ENCODE data around the gene KLHDC7B.

The KLHDC7B gene

DNA sequence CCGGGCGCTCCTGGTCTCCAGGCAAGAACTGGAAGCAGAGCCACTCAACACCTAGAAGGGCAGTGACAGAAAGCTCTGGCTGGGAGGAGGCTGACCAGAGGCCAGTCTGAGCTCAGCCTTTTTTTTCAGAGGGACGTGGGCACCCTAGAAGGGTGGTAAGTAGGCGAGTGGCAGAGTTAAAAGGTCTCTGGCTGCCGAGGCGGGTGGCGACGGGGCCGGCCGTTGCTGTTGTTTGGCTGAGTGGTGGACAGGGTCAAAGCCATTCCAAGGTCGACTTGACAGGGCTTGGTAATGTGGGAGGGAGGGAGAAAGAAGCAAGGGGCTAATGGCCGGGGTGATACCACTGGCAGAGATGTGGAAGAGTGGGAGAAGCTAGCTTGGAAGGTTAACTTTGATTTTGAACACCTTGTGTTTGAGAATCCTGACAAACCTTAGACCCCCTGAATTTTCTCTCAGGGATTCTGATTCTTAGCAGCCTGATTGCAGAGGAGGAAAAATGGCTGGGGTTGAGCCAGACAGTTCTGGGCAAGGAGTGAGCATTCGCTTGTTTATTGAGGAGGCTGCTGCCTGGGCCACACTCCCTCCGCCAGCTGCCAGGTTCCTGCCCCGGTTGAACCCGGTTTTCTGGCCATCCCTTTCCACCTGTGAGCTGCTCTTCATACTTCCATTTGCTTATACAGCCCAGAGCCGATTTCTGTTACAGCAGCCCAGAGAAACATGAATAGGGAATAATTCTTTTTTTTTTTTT lies 17.9 kb downstream of the KLHDC7B start:
- H3K4me3 ChIP-seq (ENCODE audit: low read depth, low read length) = peak overlapping the region; percentile 57
- DNase-seq (ENCODE audit: low read depth) = no peak
- TF ChIP-seq, protein P1, sequence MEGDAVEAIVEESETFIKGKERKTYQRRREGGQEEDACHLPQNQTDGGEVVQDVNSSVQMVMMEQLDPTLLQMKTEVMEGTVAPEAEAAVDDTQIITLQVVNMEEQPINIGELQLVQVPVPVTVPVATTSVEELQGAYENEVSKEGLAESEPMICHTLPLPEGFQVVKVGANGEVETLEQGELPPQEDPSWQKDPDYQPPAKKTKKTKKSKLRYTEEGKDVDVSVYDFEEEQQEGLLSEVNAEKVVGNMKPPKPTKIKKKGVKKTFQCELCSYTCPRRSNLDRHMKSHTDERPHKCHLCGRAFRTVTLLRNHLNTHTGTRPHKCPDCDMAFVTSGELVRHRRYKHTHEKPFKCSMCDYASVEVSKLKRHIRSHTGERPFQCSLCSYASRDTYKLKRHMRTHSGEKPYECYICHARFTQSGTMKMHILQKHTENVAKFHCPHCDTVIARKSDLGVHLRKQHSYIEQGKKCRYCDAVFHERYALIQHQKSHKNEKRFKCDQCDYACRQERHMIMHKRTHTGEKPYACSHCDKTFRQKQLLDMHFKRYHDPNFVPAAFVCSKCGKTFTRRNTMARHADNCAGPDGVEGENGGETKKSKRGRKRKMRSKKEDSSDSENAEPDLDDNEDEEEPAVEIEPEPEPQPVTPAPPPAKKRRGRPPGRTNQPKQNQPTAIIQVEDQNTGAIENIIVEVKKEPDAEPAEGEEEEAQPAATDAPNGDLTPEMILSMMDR (IDR thresholded peaks at IDR 0.05; ENCODE audit: low read depth, low read length, missing control alignments) = no peak

DNA sequence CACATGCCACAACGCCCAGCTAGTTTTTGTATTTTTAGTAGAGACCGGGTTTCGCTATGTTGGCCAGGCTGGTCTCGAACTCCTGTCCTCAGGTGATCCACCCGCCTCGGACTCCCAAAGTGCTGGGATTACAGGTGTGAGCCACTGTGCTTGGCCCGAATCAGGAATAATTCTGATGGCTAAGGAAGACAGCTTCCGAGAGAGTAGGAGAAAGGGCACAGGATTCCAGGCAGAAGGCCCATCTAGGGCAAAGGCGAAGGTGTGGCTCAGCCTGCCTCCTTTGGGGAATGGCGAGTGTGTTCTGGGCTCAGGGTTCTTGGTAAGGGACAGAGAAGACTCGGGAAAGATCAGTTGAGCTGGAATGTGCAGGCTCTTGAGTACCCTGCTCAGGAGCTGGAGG lies 18.6 kb downstream of the KLHDC7B start:
- TF ChIP-seq, protein P1 (IDR thresholded peaks at IDR 0.05; ENCODE audit: low read depth, low read length, missing control alignments) = no peak
- DNase-seq (ENCODE audit: low read depth) = no peak
- no peak overlapping the region for H3K4me3 ChIP-seq (ENCODE audit: low read depth, low read length)

DNA sequence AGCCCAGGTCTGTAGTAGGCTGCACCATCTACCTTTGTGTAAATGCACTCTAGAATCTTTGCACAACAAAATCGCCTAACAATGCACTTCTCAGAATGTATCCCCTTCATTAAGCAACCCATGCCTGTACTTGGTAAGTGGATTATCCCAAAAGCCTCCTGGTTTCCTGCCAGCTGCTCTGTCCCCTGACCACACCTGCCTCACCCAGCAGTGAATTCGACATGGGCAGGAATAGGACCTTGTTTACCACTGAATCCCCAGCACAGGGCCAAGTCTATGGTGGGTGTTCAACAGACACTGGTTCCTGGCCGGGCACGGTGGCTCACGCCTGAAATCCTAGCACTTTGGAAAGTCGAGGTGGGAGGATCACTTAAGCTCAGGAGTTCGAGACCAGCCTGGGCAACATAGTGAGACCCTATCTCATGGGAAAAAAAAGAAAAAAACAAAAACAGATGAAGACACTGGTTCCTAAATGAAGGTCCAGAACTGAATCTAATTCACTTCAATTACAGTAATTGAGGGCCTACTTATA lies 22.1 kb downstream of the KLHDC7B start:
- no peak for DNase-seq (ENCODE audit: low read depth)
- H3K4me3 ChIP-seq (ENCODE audit: low read depth, low read length) = no peak overlapping the region
- TF ChIP-seq, protein P1 (IDR thresholded peaks at IDR 0.05; ENCODE audit: low read depth, low read length, missing control alignments) = no peak

DNA sequence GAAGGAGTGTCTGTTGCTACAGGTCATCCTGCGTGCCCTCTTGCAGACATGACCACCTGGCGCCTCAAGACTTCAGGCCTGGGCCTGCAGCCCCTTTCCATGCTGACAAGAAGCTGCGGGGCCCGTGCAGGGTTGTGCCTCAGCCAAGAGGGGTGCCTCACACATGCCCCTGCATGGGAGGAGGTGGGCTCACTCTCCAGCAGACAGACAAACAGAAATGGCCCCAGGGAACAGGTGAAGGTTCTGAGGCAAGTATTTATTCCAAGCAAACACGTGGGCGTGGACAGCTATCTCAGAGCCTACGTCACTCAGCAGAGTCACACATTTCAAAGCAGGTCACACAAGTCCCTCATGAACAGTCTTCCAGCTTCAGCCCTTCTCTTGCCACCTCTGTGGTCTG lies 22.9 kb downstream of the KLHDC7B start:
- TF ChIP-seq, protein P1 (IDR thresholded peaks at IDR 0.05; ENCODE audit: low read depth, low read length, missing control alignments) = no peak
- no peak for DNase-seq (ENCODE audit: low read depth)
- H3K4me3 ChIP-seq (ENCODE audit: low read depth, low read length) = no peak overlapping the region

DNA sequence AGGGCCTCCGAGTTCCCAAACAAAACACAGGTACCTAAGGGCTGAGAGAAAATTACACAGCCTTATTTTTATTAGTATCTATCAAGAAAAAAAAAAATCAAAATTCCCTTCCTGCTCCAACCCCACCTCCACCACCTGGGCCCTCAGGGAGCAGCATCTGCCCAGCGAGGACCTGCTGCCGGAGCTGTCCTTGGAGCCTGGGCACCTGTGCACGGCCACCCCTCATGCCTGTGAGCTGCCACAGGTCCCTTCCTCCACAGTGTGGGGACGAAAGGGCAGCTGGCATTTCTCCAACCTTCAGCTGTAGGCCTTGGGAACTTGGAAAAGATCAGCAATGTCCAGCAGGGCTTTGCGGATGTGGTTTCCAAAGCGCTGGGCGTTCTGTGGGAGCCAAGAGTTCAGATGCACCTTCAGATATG lies 23.4 kb downstream of the KLHDC7B start:
- TF ChIP-seq, protein P1 (IDR thresholded peaks at IDR 0.05; ENCODE audit: low read depth, low read length, missing control alignments) = no peak
- no peak for DNase-seq (ENCODE audit: low read depth)
- H3K4me3 ChIP-seq (ENCODE audit: low read depth, low read length) = no peak overlapping the region

DNA sequence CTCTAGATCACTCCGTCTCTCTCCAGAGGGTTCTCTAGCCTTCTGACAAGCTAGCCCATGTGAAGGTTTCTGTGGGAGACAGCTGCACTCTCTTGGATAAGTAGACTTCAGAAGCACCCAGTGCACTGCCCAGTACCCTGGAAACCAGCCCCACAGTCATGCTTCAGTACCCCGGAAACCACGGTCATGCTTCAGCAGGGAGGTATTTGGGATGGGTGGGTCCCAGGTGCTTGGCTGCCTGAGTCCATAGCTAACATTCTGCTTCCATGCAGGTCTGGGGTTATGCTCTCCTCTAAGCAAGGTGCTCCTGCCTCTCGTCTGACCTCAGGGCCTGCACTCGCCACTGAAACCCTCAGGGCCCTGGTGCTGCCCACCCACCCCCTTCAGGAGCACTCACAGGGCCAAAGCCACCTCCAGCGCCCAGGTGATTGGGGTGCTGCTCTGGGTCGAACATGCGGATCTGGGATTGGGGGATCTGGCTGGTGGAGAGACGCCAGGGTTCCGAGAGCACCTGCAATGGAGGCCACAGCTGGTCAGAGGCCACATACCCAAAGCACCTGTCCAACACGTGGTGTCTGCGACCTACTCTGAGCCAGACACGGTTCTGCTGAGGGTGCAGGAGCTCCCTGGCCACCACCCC lies 24.3 kb downstream of the KLHDC7B start:
- no peak overlapping the region for H3K4me3 ChIP-seq (ENCODE audit: low read depth, low read length)
- TF ChIP-seq, protein P1 (IDR thresholded peaks at IDR 0.05; ENCODE audit: low read depth, low read length, missing control alignments) = no peak
- DNase-seq (ENCODE audit: low read depth) = no peak
